HG03432 (cell line): ENCODE results near the gene CD59.

Experiments
- ATAC-seq: cut with Tn5 transposase; IDR thresholded peaks from one replicate; pipeline ENCODE4 v1.9.1; 2021; ENCODE audit warnings: mild to moderate bottlenecking, moderate library complexity; ENCODE audit not compliant: unreplicated experiment

CD59 gene

GRCh38 chr11:33736148-33736812, at the start of gene CD59:
Gene CD59, minus strand, starts transcription at chr11:33736423. Its CDS starts 13,978 bp downstream, at chr11:33722445.
- ATAC-seq = peak; percentile 78

GRCh38 chr11:33785609-33786008, 49.4 kb upstream of the CD59 start:
- ATAC-seq = no peak

- no peak for ATAC-seq
Measured at GRCh38 chr11:33779849-33780528, 43.8 kb upstream of the CD59 start.

GRCh38 chr11:33778675-33779074, 42.5 kb upstream of the CD59 start:
- ATAC-seq = no peak

- no peak for ATAC-seq
Measured at GRCh38 chr11:33777906-33778305, 41.7 kb upstream of the CD59 start.

GRCh38 chr11:33775832-33776470, 39.7 kb upstream of the CD59 start:
- peak; percentile 33 for ATAC-seq

- no peak for ATAC-seq
Measured at GRCh38 chr11:33775467-33775807, 39.2 kb upstream of the CD59 start.

GRCh38 chr11:33774736-33775466, 38.7 kb upstream of the CD59 start:
- no peak for ATAC-seq

GRCh38 chr11:33773987-33774735, 37.9 kb upstream of the CD59 start, which contains the start of gene FBXO3:
Gene FBXO3, minus strand, starts transcription at chr11:33774520. Its CDS starts 23 bp downstream, at chr11:33774497.
- peak; percentile 80 for ATAC-seq

GRCh38 chr11:33773404-33773986, 37.3 kb upstream of the CD59 start:
- peak; percentile 25 for ATAC-seq

- ATAC-seq = no peak
Measured at GRCh38 chr11:33772870-33773269, 36.6 kb upstream of the CD59 start.

- ATAC-seq = no peak
Measured at GRCh38 chr11:33772300-33772699, 36.1 kb upstream of the CD59 start.

GRCh38 chr11:33770236-33770635, 34.0 kb upstream of the CD59 start:
- ATAC-seq = no peak

- no peak for ATAC-seq
Measured at GRCh38 chr11:33769542-33769941, 33.3 kb upstream of the CD59 start.

- ATAC-seq = no peak
Measured at GRCh38 chr11:33767624-33768023, 31.4 kb upstream of the CD59 start.

GRCh38 chr11:33766085-33766484, 29.9 kb upstream of the CD59 start:
- ATAC-seq = no peak

GRCh38 chr11:33761471-33761870, 25.2 kb upstream of the CD59 start:
- peak; percentile 90 for ATAC-seq

GRCh38 chr11:33753304-33753967, 17.2 kb upstream of the CD59 start:
- peak; percentile 99 for ATAC-seq

GRCh38 chr11:33751878-33752277, 15.7 kb upstream of the CD59 start:
- no peak for ATAC-seq

GRCh38 chr11:33747979-33748378, 11.8 kb upstream of the CD59 start:
- ATAC-seq = no peak
